Thoracic aorta (tissue), 2 donors: ENCODE measurements around the gene PGM2. TPM values are rescaled to one million over a fixed set of nuclear protein-coding genes. Genes with fewer than 3 reads are reported as not detected.
"Not testable (repeated sequence)": the region's sequence is repeated elsewhere in the genome, so short reads cannot be mapped to it uniquely, and the experiment has no call there.

ENCODE experiments used
- ATAC-seq: fragments of 150-250 bp; one replicate; pipeline ENCODE4 v1.8.0; 2017; ENCODE audit warnings: low read depth; ENCODE audit not compliant: insufficient number of reproducible peaks, low FRiP score
- DNase-seq: peaks from one replicate; pipeline ENCODE4 v3.0.0-alpha.2; 2020; ENCODE audit warnings: low spot score
- H3K27ac ChIP-seq, 2 donors: fragments of 200-600 bp; sonication (generic); 1 replicate in 1 of 2; 2 replicates in 1 of 2; pipeline ENCODE4 v1.5.1; 2016; ENCODE audit warnings: mild to moderate bottlenecking in 2 of 2, moderate library complexity in 2 of 2
- H3K27me3 ChIP-seq: fragments of 200-600 bp; sonication (generic); replicated peaks from 2 replicates; pipeline ENCODE4 v1.6.0; 2016; ENCODE audit warnings: mild to moderate bottlenecking; ENCODE audit not compliant: insufficient read depth
- H3K36me3 ChIP-seq: fragments of 200-600 bp; sonication (generic); one replicate; pipeline ENCODE4 v1.5.1; 2016
- H3K4me1 ChIP-seq, 2 donors: fragments of 200-600 bp; sonication (generic); 1 replicate in 1 of 2; 2 replicates in 1 of 2; pipeline versions ENCODE4 v1.5.1 to v1.6.0; 2016; ENCODE audit warnings: low read depth in 2 of 2, mild to moderate bottlenecking in 1 of 2; ENCODE audit not compliant: control insufficient read depth in 1 of 2
- H3K4me3 ChIP-seq: fragments of 200-600 bp; sonication (generic); 2 replicates; pipeline ENCODE4 v1.5.1; 2016; ENCODE audit warnings: mild to moderate bottlenecking
- H3K9me3 ChIP-seq: fragments of 200-600 bp; sonication (generic); 2 replicates; pipeline ENCODE4 v1.5.1; 2016
- CTCF ChIP-seq: fragments of 200-600 bp; sonication (generic); IDR thresholded peaks from one replicate; pipeline ENCODE4 v1.5.1; 2019; ENCODE audit warnings: antibody characterized with exemption
- total RNA-seq, 2 donors: library from RNA; depleted of rRNA; stranded (reverse); fragments of >200 nt; gene quantifications; one replicate each; pipeline versions ENCODE4 v1.1.0 to v1.2.3, GENCODE V29; 2016

The PGM2 gene
- total RNA-seq, 2 donors from 2014 or later = 22.9 to 29.1 TPM

- H3K27me3 ChIP-seq = no peaks in the 10 kb centered on the region
- no peaks in the 10 kb centered on the region for H3K4me1 ChIP-seq
- ATAC-seq (no peak), DNase-seq (no peak)
- no peaks in the 10 kb centered on the region for H3K36me3 ChIP-seq
- H3K4me3 ChIP-seq = no peak overlapping the region
- no peak overlapping the region for H3K27ac ChIP-seq
- no peak for TF ChIP-seq CTCF
- H3K9me3 ChIP-seq = no peaks in the 10 kb centered on the region
Measured at GRCh38 chr4:37816719-37817118, 9.8 kb upstream of the PGM2 start.

- no peak for TF ChIP-seq CTCF
- Histone ChIP-seq H3K4me1 (no peaks in the 10 kb centered on the region), H3K27ac (no peak overlapping the region), H3K9me3 (no peaks in the 10 kb centered on the region), H3K4me3 (no peak overlapping the region), H3K27me3 (no peaks in the 10 kb centered on the region), H3K36me3 (no peaks in the 10 kb centered on the region)
- ATAC-seq (no peak), DNase-seq (no peak)
Measured at GRCh38 chr4:37818752-37819151, 7.7 kb upstream of the PGM2 start.

- not testable (repeated sequence) for DNase-seq, H3K36me3 ChIP-seq, H3K27ac ChIP-seq, H3K9me3 ChIP-seq, H3K4me1 ChIP-seq, H3K4me3 ChIP-seq, H3K27me3 ChIP-seq, ATAC-seq
Measured at GRCh38 chr4:37820458-37820857, 6.0 kb upstream of the PGM2 start.

GRCh38 chr4:37821953-37822605, 4.4 kb upstream of the PGM2 start:
- no peaks in the 10 kb centered on the region for H3K27me3 ChIP-seq
- H3K36me3 ChIP-seq = no peaks in the 10 kb centered on the region
- no peak overlapping the region for H3K27ac ChIP-seq
- H3K9me3 ChIP-seq = no peaks in the 10 kb centered on the region
- peaks cover 0 to 6% of the 10 kb centered on the region in 2 donors for H3K4me1 ChIP-seq
- no peak for TF ChIP-seq CTCF
- H3K4me3 ChIP-seq = no peak overlapping the region
- ATAC-seq (no peak), DNase-seq (no peak)

- TF ChIP-seq CTCF = peak; percentile 6
- not testable (repeated sequence) for H3K9me3 ChIP-seq, H3K36me3 ChIP-seq, DNase-seq, H3K27me3 ChIP-seq, ATAC-seq
- Histone ChIP-seq H3K4me3 (peak overlapping the region; percentile 94), H3K27ac (peak overlapping the region; percentile 63 to 78), H3K4me1 (peaks cover 5 to 18% of the 10 kb centered on the region in 2 donors)
Measured at GRCh38 chr4:37825501-37825900, 985 bp upstream of the PGM2 start.

GRCh38 chr4:37825968-37826294, 555 bp upstream of the PGM2 start:
- H3K4me3 ChIP-seq = peak overlapping the region; percentile 94
- H3K27me3 ChIP-seq = no peaks in the 10 kb centered on the region
- DNase-seq (no peak), ATAC-seq (no peak)
- TF ChIP-seq CTCF = no peak
- H3K36me3 ChIP-seq = peaks cover 5% of the 10 kb centered on the region
- peaks cover 5 to 18% of the 10 kb centered on the region in 2 donors for H3K4me1 ChIP-seq
- peak overlapping the region; percentile 63 to 78 for H3K27ac ChIP-seq
- H3K9me3 ChIP-seq = no peaks in the 10 kb centered on the region
